ENCODE results near the gene KLF12.
A peak's percentile ranks its signal among the peaks of the same experiment; 100 is the strongest.

Gene KLF12
- 234 to 280 (median 257) reads per million in 4 donors for total RNA-seq

- DNase-seq = peak; percentile 86 to 95 (median 92)
These were observed at the start of gene KLF12 for GRCh38 chr13:74134221-74134776. TSS of gene KLF12 (minus strand) at chr13:74134404.

GRCh38 chr13:74182491-74182890, 48.3 kb upstream of the KLF12 start:
- no peak for DNase-seq

GRCh38 chr13:74174810-74175209, 40.6 kb upstream of the KLF12 start:
- no peak for DNase-seq

- no peak for DNase-seq
These were observed 39.6 kb upstream of the KLF12 start for GRCh38 chr13:74173822-74174221.

GRCh38 chr13:74171641-74172040, 37.4 kb upstream of the KLF12 start:
- DNase-seq = no peak

DNA sequence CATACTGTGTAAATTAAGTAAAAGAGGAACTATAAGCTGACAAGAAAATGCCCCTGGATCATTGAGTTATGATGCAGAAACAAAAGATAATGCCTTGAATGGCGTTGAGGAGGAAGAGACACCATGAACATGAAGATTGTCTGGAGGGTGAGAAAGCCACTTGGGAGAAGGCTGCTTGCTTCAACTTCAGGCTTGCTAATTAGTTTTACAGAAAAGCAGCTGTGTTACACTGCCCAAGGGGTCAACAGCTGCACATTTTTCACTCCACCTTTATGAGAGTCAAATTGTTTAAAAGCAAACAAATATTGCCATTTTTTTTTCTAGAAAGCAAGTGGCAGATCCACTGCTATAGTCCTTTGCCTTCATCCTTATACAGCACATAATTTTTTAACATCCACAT, 35.5 kb upstream of the KLF12 start:
- DNase-seq = no peak

DNA sequence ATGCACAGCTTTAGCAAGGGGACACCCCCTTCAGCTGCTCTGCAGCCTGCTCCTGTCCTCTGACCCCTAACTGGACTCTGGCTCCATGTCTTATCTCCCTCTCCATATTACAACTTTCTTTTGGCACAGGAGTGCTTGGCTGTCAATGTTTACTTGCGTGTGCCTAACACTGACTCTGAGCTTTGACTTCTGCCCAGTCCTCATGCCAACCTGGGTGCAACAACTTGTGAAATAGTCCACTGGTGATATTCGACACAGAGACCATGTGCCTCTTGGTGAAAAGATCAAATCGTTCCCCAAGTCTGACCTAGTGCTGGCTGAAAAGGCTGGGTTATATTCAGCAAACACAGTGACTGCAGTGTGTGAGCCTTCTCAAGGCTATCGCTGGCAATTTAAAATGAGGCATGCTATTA, 34.1 kb upstream of the KLF12 start:
- DNase-seq = no peak

DNA sequence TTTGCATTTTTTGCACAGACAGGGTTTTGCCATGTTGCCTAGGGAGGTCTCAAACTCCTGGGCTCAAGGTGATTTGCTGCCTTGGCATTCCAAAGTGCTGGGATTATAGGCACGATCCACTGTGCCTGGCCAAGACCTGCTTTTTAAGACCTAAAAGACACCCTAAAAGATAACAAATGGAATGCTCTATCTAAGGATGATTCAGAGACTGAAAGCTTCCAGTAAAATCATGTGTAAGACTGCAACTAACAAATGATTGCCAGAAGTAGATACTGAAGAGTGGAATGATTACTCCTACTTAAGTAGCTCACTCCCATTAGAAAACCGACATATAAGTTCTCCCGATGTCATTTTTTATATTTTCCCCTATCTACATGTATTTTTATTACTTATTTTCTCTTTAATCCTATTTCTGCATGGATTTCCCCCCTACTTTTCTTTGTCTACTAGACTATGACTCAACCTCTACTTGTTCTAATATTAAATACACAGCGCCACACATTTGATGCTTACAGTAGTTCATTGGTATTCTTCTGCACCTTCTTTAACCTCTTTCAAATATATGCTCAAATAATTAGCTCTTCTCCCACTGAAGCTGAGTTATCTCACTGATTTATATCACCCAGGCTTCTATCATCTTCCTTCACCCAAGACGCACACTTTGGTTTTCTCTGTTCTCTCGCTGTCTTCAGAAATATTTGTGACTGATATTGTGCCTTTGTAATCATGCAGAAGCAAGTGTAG, 32.2 kb upstream of the KLF12 start:
- no peak for DNase-seq

- no peak for DNase-seq
These were observed 28.6 kb upstream of the KLF12 start for GRCh38 chr13:74162782-74163181.

DNA sequence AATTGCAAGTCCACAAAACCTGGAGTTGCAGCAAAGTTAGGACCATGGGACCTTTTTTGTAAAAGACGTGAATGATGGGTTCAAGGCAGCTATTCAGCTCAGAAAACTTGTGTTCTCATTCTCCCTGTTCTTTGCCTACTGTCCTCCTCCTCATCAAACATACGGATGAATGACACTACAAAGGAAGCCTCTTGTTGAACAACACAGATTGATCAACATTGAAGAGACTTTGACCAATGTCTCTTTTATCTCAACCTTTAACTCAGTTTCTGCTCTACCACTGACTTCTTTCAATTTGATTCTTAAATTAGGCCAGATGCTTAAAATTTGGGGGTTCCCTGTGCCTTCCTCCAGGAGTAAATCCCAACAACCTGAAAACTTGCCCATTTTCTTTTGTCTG, 27.9 kb upstream of the KLF12 start:
- no peak for DNase-seq

DNA sequence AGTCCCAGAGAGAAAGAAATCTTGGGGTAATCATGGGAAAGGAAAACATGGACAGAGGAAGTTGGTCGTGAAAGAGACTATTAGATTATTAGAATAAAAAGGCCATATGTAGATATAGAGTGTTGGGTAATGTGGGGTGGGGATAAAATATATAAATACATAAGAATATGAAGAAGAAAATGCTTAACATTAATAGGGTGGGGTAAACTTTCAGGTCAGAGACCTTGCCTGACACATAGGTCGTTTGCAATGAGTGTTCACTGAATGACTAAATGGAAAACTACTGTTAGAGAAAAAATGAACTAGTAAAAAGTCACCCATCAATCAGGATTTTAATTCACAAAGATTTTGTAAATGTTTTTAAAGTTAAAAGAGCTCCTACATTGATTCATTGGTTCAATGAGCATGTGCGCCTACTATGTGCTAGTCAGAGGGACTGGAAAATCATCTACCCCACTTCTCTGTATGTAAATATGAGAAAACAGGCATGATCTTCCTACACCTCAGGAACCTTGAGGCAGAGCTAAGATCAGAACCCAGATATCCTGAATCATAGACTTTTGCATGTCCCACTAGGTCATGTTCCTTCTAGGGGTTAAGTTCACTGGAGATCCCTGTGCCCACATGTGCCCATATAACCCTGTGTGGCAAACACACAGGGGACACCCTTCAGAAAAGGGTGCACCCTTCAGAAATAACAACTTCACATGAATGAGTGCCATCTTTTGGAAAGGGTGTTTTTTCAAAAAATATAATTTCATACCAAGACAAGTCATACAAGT, 24.6 kb upstream of the KLF12 start:
- no peak for DNase-seq

- no peak for DNase-seq
These were observed 23.8 kb upstream of the KLF12 start for GRCh38 chr13:74158028-74158427.

- no peak for DNase-seq
These were observed 20.8 kb upstream of the KLF12 start for GRCh38 chr13:74154981-74155380.

- DNase-seq = no peak
These were observed 19.1 kb upstream of the KLF12 start for GRCh38 chr13:74153316-74153715.

- DNase-seq = no peak
These were observed 17.7 kb upstream of the KLF12 start for GRCh38 chr13:74151859-74152258.

- no peak for DNase-seq
These were observed 14.1 kb upstream of the KLF12 start for GRCh38 chr13:74148352-74148751.

GRCh38 chr13:74145249-74145975, 11.2 kb upstream of the KLF12 start:
- DNase-seq = no peak

GRCh38 chr13:74144269-74144668, 10.1 kb upstream of the KLF12 start:
- no peak for DNase-seq

- no peak for DNase-seq
These were observed 8.1 kb upstream of the KLF12 start for GRCh38 chr13:74142257-74142656.

- no peak for DNase-seq
These were observed 4.0 kb upstream of the KLF12 start for GRCh38 chr13:74138241-74138640.

DNA sequence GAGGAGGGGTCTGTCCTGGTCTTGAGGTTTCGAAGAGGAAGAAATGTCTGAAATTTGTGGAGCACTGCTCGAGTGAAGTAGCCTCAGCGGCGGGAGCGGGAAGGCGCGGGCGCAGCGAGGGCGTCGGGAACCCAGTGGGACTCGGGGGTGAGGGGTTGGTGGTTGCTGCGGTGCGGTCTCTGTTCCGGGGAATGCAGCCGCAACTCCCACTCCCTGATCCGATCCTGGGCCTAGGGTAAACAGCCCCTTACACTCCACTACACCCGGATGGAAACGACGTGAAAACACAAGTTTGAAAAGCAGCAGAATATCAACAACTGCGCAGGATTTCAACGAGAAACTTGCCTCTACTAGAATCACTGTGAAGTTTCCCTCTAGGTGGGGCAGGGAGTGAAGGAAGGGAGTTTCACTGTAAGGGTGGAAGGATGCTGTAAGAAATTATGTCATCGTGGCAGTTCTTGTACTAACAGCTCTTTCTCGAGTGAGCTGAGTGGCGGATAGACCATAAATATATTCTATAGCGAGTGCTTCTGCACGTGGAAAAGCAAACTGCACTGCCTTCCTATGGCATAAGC, 2.0 kb upstream of the KLF12 start:
- DNase-seq = peak; percentile 13 to 36 (median 29)

- DNase-seq = peak; percentile 38 to 63 (median 46)
These were observed 1.3 kb upstream of the KLF12 start for GRCh38 chr13:74135326-74136083.
